Gastrocnemius medialis (tissue), 4 donors: ENCODE data around the gene PAK5. TPM values are rescaled to one million over a fixed set of nuclear protein-coding genes. Genes with fewer than 3 reads are reported as not detected.

Experiments
- ATAC-seq, 2 donors: fragments of 150-250 bp; one replicate each; pipeline ENCODE4 v1.9.1; 2016
- DNase-seq, 2 donors: peaks; one replicate each; pipeline ENCODE4 v3.0.0-alpha.2; 2019
- H3K27ac ChIP-seq, 4 donors: fragments of 200-600 bp; sonication (generic); 1 replicate in 1 of 4; 2 replicates in 3 of 4; pipeline ENCODE4 v1.5.1; 2016 to 2018; ENCODE audit warnings: mild to moderate bottlenecking in 2 of 4, moderate library complexity in 1 of 4
- H3K27me3 ChIP-seq, 3 donors: fragments of 200-600 bp; sonication (generic) in 2 of 3; 1 replicate in 1 of 3; 2 replicates in 2 of 3; pipeline versions ENCODE4 v1.5.1 to v1.6.0; 2016 to 2019; ENCODE audit warnings: mild to moderate bottlenecking in 1 of 3, moderate library complexity in 1 of 3
- H3K36me3 ChIP-seq, 2 donors: fragments of 200-600 bp; sonication (generic) in 1 of 2; one replicate each; pipeline ENCODE4 v1.5.1; 2017 to 2018
- H3K4me1 ChIP-seq, 2 donors: fragments of 200-600 bp; sonication (generic) in 1 of 2; one replicate each; pipeline ENCODE4 v1.5.1; 2016 to 2017; ENCODE audit warnings: mild to moderate bottlenecking in 2 of 2
- H3K4me3 ChIP-seq, 4 donors: fragments of 200-600 bp; sonication (generic) in 3 of 4; 1 replicate in 1 of 4; 2 replicates in 3 of 4; pipeline ENCODE4 v1.5.1; 2016 to 2019; ENCODE audit warnings: mild to moderate bottlenecking in 2 of 4
- H3K9me3 ChIP-seq, 3 donors: fragments of 200-600 bp; sonication (generic) in 2 of 3; 1 replicate in 1 of 3; 2 replicates in 2 of 3; pipeline ENCODE4 v1.5.1; 2016 to 2019
- CTCF ChIP-seq, 5 experiments: fragments of 450-650 bp in 3 of 5; fragments of 200-600 bp in 2 of 5; sonication (generic) in 2 of 5; IDR thresholded peaks in 4 of 5; conservative IDR thresholded peaks in 1 of 5; 1 replicate in 4 of 5; 2 replicates in 1 of 5; pipeline ENCODE4 v1.5.1; 2016 to 2019; ENCODE audit warnings: antibody characterized with exemption in 5 of 5, mild to moderate bottlenecking in 3 of 5, moderate library complexity in 3 of 5
- POLR2A ChIP-seq, 2 donors: fragments of 450-650 bp; IDR thresholded peaks; one replicate each; pipeline ENCODE4 v1.6.1; 2017; ENCODE audit warnings: antibody characterized with exemption in 2 of 2, mild to moderate bottlenecking in 2 of 2, moderate library complexity in 2 of 2
- in situ Hi-C, 4 donors: fragments of 200-750 bp; cut with MboI; loops; one replicate each; pipeline versions ENCODE4 v1.15.0 to v1.8.0; 2017; ENCODE audit warnings: low sequenced_read_pairs in 4 of 4
- intact Hi-C: fragments of 100-400 bp; cut with DNase I; formaldehyde crosslinking; loops from one replicate; pipeline ENCODE4 v1.15.1; 2023; ENCODE audit warnings: low total_unique reads
- total RNA-seq, 4 donors: library from RNA; depleted of rRNA; stranded (reverse); fragments of >200 nt; gene quantifications; one replicate each; pipeline versions ENCODE4 v1.1.0 to v1.2.3, GENCODE V29; 2016

PAK5 gene
- total RNA-seq, 4 donors from 2014 or later = not detected

- no peaks in the 10 kb centered on the region for H3K9me3 ChIP-seq
- in situ Hi-C loops = no loop called here
- H3K4me3 ChIP-seq = no peak overlapping the region
- H3K27me3 ChIP-seq = no peaks in the 10 kb centered on the region
- ATAC-seq = no peak
- intact Hi-C loops = no loop called here
- H3K4me1 ChIP-seq = no peaks in the 10 kb centered on the region
- H3K36me3 ChIP-seq = no peaks in the 10 kb centered on the region
- no peak overlapping the region for H3K27ac ChIP-seq
- no peak for DNase-seq
- no peak for TF ChIP-seq CTCF (IDR thresholded peaks at IDR 0.05 in 4 of 5, conservative IDR thresholded peaks at IDR 0.05 in 1 of 5)
- TF ChIP-seq POLR2A (IDR thresholded peaks at IDR 0.05) = no peak
Measured at GRCh38 chr20:9535449-9535848, 303.4 kb downstream of the PAK5 start.

- TF ChIP-seq CTCF (IDR thresholded peaks at IDR 0.05 in 4 of 5, conservative IDR thresholded peaks at IDR 0.05 in 1 of 5) (no peak), POLR2A (IDR thresholded peaks at IDR 0.05) (no peak)
- in situ Hi-C loops = no loop called here
- DNase-seq (no peak), ATAC-seq (no peak)
- intact Hi-C loops = no loop called here
- H3K4me3 ChIP-seq = no peak overlapping the region
- H3K9me3 ChIP-seq = no peaks in the 10 kb centered on the region
- no peaks in the 10 kb centered on the region for H3K36me3 ChIP-seq
- H3K4me1 ChIP-seq = no peaks in the 10 kb centered on the region
- H3K27me3 ChIP-seq = no peaks in the 10 kb centered on the region
- no peak overlapping the region for H3K27ac ChIP-seq
Measured at GRCh38 chr20:9534025-9534424, 304.9 kb downstream of the PAK5 start.

- Histone ChIP-seq H3K27ac (no peak overlapping the region), H3K36me3 (no peaks in the 10 kb centered on the region), H3K27me3 (no peaks in the 10 kb centered on the region), H3K4me3 (no peak overlapping the region), H3K9me3 (no peaks in the 10 kb centered on the region), H3K4me1 (no peaks in the 10 kb centered on the region)
- TF ChIP-seq POLR2A (IDR thresholded peaks at IDR 0.05) (no peak), CTCF (IDR thresholded peaks at IDR 0.05 in 4 of 5, conservative IDR thresholded peaks at IDR 0.05 in 1 of 5) (no peak)
- DNase-seq (no peak), ATAC-seq (no peak)
- intact Hi-C loops (no loop called here), in situ Hi-C loops (no loop called here)
Measured at GRCh38 chr20:9532069-9532838, 306.6 kb downstream of the PAK5 start.

- no peaks in the 10 kb centered on the region for H3K27me3 ChIP-seq
- ATAC-seq (no peak), DNase-seq (no peak)
- intact Hi-C loops = no loop called here
- TF ChIP-seq CTCF (IDR thresholded peaks at IDR 0.05 in 4 of 5, conservative IDR thresholded peaks at IDR 0.05 in 1 of 5) (no peak), POLR2A (IDR thresholded peaks at IDR 0.05) (no peak)
- H3K27ac ChIP-seq = no peak overlapping the region
- H3K9me3 ChIP-seq = no peaks in the 10 kb centered on the region
- H3K36me3 ChIP-seq = no peaks in the 10 kb centered on the region
- in situ Hi-C loops = no loop called here
- H3K4me3 ChIP-seq = no peak overlapping the region
- no peaks in the 10 kb centered on the region for H3K4me1 ChIP-seq
Measured at GRCh38 chr20:9531581-9531980, 307.3 kb downstream of the PAK5 start.

GRCh38 chr20:9523636-9524035, 315.2 kb downstream of the PAK5 start:
- Histone ChIP-seq H3K27ac (no peak overlapping the region), H3K9me3 (no peaks in the 10 kb centered on the region), H3K27me3 (peaks cover 0 to 10% (median 0%) of the 10 kb centered on the region in 3 donors), H3K4me1 (no peaks in the 10 kb centered on the region), H3K36me3 (no peaks in the 10 kb centered on the region), H3K4me3 (no peak overlapping the region)
- in situ Hi-C loops (no loop called here), intact Hi-C loops (no loop called here)
- ATAC-seq = no peak
- no peak for DNase-seq
- TF ChIP-seq POLR2A (IDR thresholded peaks at IDR 0.05) = no peak
- no peak for TF ChIP-seq CTCF (IDR thresholded peaks at IDR 0.05 in 4 of 5, conservative IDR thresholded peaks at IDR 0.05 in 1 of 5)
